A673 (cell line): ENCODE measurements around the gene NFATC1. TPM values are rescaled to one million over a fixed set of nuclear protein-coding genes. Genes with fewer than 3 reads are reported as not detected.

ENCODE experiments used
- BruUV-seq: library from RNA; stranded (reverse); fragments of 400-500 nt; replicated peaks from 2 replicates; lab custom pipeline; 2021; lab: Mats Ljungman, UMichigan
- CTCF ChIA-PET: fragments of 300-600 bp; sonication (Branson Sonifier 250); formaldehyde crosslinking; loops from one replicate; lab custom pipeline; 2022; ENCODE audit warnings: antibody characterized with exemption; lab: Charles Lee
- POLR2A ChIA-PET: fragments of 300-600 bp; sonication (Branson Sonifier 250); formaldehyde crosslinking; loops from one replicate; lab custom pipeline; 2022; ENCODE audit warnings: antibody characterized with exemption; ENCODE audit not compliant: low non-redundant PET; lab: Charles Lee
- DNase-seq: peaks from one replicate; pipeline ENCODE4 v3.0.0-alpha.2; 2015; ENCODE audit warnings: low spot score
- H3K27ac ChIP-seq: fragments of 200-600 bp; sonication (generic); 2 replicates; pipeline ENCODE4 v1.5.1; 2016; ENCODE audit warnings: mixed run types, low read depth, mild to moderate bottlenecking, mixed read lengths, antibody characterized with exemption, low read length; ENCODE audit not compliant: poor library complexity, severe bottlenecking
- H3K27me3 ChIP-seq: fragments of 200-600 bp; sonication (generic); replicated peaks from 2 replicates; pipeline ENCODE4 v1.6.1; 2017; ENCODE audit warnings: mixed run types, low read depth, mild to moderate bottlenecking, mixed read lengths, antibody characterized with exemption, low read length; ENCODE audit not compliant: insufficient read depth, poor library complexity
- H3K36me3 ChIP-seq: fragments of 200-600 bp; sonication (generic); 2 replicates; pipeline ENCODE4 v1.6.1; 2016; ENCODE audit warnings: mixed run types, mild to moderate bottlenecking, mixed read lengths, antibody characterized with exemption, low read length; ENCODE audit not compliant: insufficient read depth, poor library complexity, severe bottlenecking
- H3K4me1 ChIP-seq: fragments of 200-600 bp; sonication (generic); 2 replicates; pipeline ENCODE4 v1.6.1; 2017; ENCODE audit warnings: mixed run types, mild to moderate bottlenecking, mixed read lengths, antibody characterized with exemption, low read length; ENCODE audit not compliant: insufficient read depth, poor library complexity, severe bottlenecking
- H3K4me3 ChIP-seq: fragments of 200-600 bp; sonication (generic); 2 replicates; pipeline ENCODE4 v1.5.1; 2016; ENCODE audit warnings: low read depth, mixed run types, mild to moderate bottlenecking, mixed read lengths, low read length; ENCODE audit not compliant: poor library complexity, severe bottlenecking
- H3K9me3 ChIP-seq: fragments of 200-600 bp; sonication (generic); 2 replicates; pipeline ENCODE4 v1.6.1; 2016; ENCODE audit warnings: mixed run types, low read depth, mild to moderate bottlenecking, mixed read lengths, antibody characterized with exemption, low read length; ENCODE audit not compliant: poor library complexity, severe bottlenecking
- CTCF ChIP-seq: fragments of 300-800, 200-600 bp; sonication (generic); conservative IDR thresholded peaks from 2 replicates; pipeline ENCODE4 v1.5.1; 2017; ENCODE audit warnings: low read depth, mild to moderate bottlenecking, antibody characterized with exemption, low read length, moderate library complexity, mixed read lengths
- EZH2 ChIP-seq: fragments of 200-600 bp; sonication (generic); IDR thresholded peaks from 2 replicates; pipeline ENCODE4 v1.6.1; 2017; ENCODE audit warnings: borderline replicate concordance, low read depth, mild to moderate bottlenecking, mixed read lengths, antibody characterized with exemption, low read length; ENCODE audit not compliant: poor library complexity, severe bottlenecking
- intact Hi-C: fragments of 100-400 bp; cut with micrococcal nuclease; formaldehyde crosslinking; loops from one replicate; pipeline ENCODE4 v1.10.0; 2022; ENCODE audit not compliant: unreplicated experiment
- total RNA-seq: library from RNA; stranded (reverse); gene quantifications from 2 replicates; pipeline ENCODE4 v1.2.3, GENCODE V29; 2021

The NFATC1 gene
- total RNA-seq, 1 experiment from 2014 or later = 10.4 TPM

- POLR2A ChIA-PET = no interaction called here
- intact Hi-C loops = no loop called here
- no peak for TF ChIP-seq EZH2
- TF ChIP-seq CTCF = no peak
- DNase-seq = no peak
- H3K27me3 ChIP-seq = no peaks in the 10 kb centered on the region
- H3K4me3 ChIP-seq = no peak overlapping the region
- H3K36me3 ChIP-seq = no peaks in the 10 kb centered on the region
- CTCF ChIA-PET = no interaction called here
- no TSS peak for BruUV-seq
- H3K4me1 ChIP-seq = no peaks in the 10 kb centered on the region
- no peak overlapping the region for H3K27ac ChIP-seq
- no peaks in the 10 kb centered on the region for H3K9me3 ChIP-seq
Measured at GRCh38 chr18:79553154-79553553, 157.4 kb downstream of the NFATC1 start.

GRCh38 chr18:79553696-79554095, 158.0 kb downstream of the NFATC1 start:
- POLR2A ChIA-PET = no interaction called here
- TF ChIP-seq CTCF = no peak
- no peak for TF ChIP-seq EZH2
- DNase-seq = no peak
- H3K4me3 ChIP-seq = no peak overlapping the region
- H3K36me3 ChIP-seq = no peaks in the 10 kb centered on the region
- intact Hi-C loops = no loop called here
- H3K27ac ChIP-seq = no peak overlapping the region
- no peaks in the 10 kb centered on the region for H3K9me3 ChIP-seq
- BruUV-seq = no TSS peak
- H3K4me1 ChIP-seq = no peaks in the 10 kb centered on the region
- H3K27me3 ChIP-seq = no peaks in the 10 kb centered on the region
- CTCF ChIA-PET = no interaction called here

GRCh38 chr18:79554321-79554720, 158.6 kb downstream of the NFATC1 start:
- BruUV-seq = no TSS peak
- ChIA-PET POLR2A (no interaction called here), CTCF (no interaction called here)
- Histone ChIP-seq H3K36me3 (no peaks in the 10 kb centered on the region), H3K4me3 (no peak overlapping the region), H3K27me3 (no peaks in the 10 kb centered on the region), H3K4me1 (no peaks in the 10 kb centered on the region), H3K9me3 (no peaks in the 10 kb centered on the region), H3K27ac (no peak overlapping the region)
- intact Hi-C loops = no loop called here
- no peak for DNase-seq
- TF ChIP-seq EZH2 (no peak), CTCF (no peak)
